ENCODE measurements around the gene AVPI1. TPM values are rescaled to one million over a fixed set of nuclear protein-coding genes. Genes with fewer than 3 reads are reported as not detected.
"Not testable (repeated sequence)": the region's sequence is repeated elsewhere in the genome, so short reads cannot be mapped to it uniquely, and the experiment has no call there.

AVPI1 gene
- total RNA-seq, 1 donor from 2014 or later: 2.4 TPM

GRCh38 chr10:97650726-97651125 lies 36.3 kb downstream of the AVPI1 start:
- peaks cover 2% of the 10 kb centered on the region for H3K36me3 Mint-ChIP-seq (ENCODE audit: low read depth)
- no peak for DNase-seq (ENCODE audit: low read depth, low spot score)
- no peak overlapping the region for H3K4me3 Mint-ChIP-seq
- no peak overlapping the region for H3K27ac Mint-ChIP-seq (ENCODE audit: unreplicated experiment)
- H3K27me3 Mint-ChIP-seq (ENCODE audit: low read depth): no peaks in the 10 kb centered on the region
- no peak for TF ChIP-seq CTCF (conservative IDR thresholded peaks at IDR 0.05)
- H3K9me3 Mint-ChIP-seq: no peaks in the 10 kb centered on the region
- peaks cover 17% of the 10 kb centered on the region for H3K4me1 Mint-ChIP-seq

GRCh38 chr10:97649405-97649750 lies 37.7 kb downstream of the AVPI1 start:
- H3K27me3 Mint-ChIP-seq (ENCODE audit: low read depth); H3K36me3 Mint-ChIP-seq (ENCODE audit: low read depth); H3K27ac Mint-ChIP-seq (ENCODE audit: unreplicated experiment); H3K9me3 Mint-ChIP-seq; DNase-seq (ENCODE audit: low read depth, low spot score); H3K4me3 Mint-ChIP-seq: not testable (repeated sequence)
- H3K4me1 Mint-ChIP-seq: peaks cover 17% of the 10 kb centered on the region

- H3K36me3 Mint-ChIP-seq (ENCODE audit: low read depth): peaks cover 5% of the 10 kb centered on the region
- no peaks in the 10 kb centered on the region for H3K27me3 Mint-ChIP-seq (ENCODE audit: low read depth)
- no peak overlapping the region for H3K4me3 Mint-ChIP-seq
- no peaks in the 10 kb centered on the region for H3K9me3 Mint-ChIP-seq
- no peak for DNase-seq (ENCODE audit: low read depth, low spot score)
- peaks cover 17% of the 10 kb centered on the region for H3K4me1 Mint-ChIP-seq
- TF ChIP-seq CTCF (conservative IDR thresholded peaks at IDR 0.05): no peak
- peak overlapping the region; percentile 29 for H3K27ac Mint-ChIP-seq (ENCODE audit: unreplicated experiment)
These were observed 38.3 kb downstream of the AVPI1 start for GRCh38 chr10:97648562-97649404.

- Mint-ChIP-seq H3K27ac (ENCODE audit: unreplicated experiment) (no peak overlapping the region), H3K4me3 (no peak overlapping the region), H3K36me3 (ENCODE audit: low read depth) (peaks cover 5% of the 10 kb centered on the region), H3K4me1 (peaks cover 27% of the 10 kb centered on the region), H3K9me3 (no peaks in the 10 kb centered on the region), H3K27me3 (ENCODE audit: low read depth) (no peaks in the 10 kb centered on the region)
- no peak for DNase-seq (ENCODE audit: low read depth, low spot score)
- TF ChIP-seq CTCF (conservative IDR thresholded peaks at IDR 0.05): no peak
These were observed 39.5 kb downstream of the AVPI1 start for GRCh38 chr10:97647556-97647955.

- no peak overlapping the region for H3K27ac Mint-ChIP-seq (ENCODE audit: unreplicated experiment)
- peaks cover 5% of the 10 kb centered on the region for H3K36me3 Mint-ChIP-seq (ENCODE audit: low read depth)
- DNase-seq (ENCODE audit: low read depth, low spot score): no peak
These were observed 42.1 kb downstream of the AVPI1 start for GRCh38 chr10:97644936-97645335.

More at GRCh38 chr10:97644936-97645335, 42.1 kb downstream of the AVPI1 start:
- H3K4me1 Mint-ChIP-seq: peaks cover 43% of the 10 kb centered on the region
- TF ChIP-seq CTCF (conservative IDR thresholded peaks at IDR 0.05): no peak
- peaks cover 2% of the 10 kb centered on the region for H3K27me3 Mint-ChIP-seq (ENCODE audit: low read depth)
- peak overlapping the region; percentile 31 for H3K4me3 Mint-ChIP-seq
- H3K9me3 Mint-ChIP-seq: no peaks in the 10 kb centered on the region

All from neural crest cell (in vitro differentiated cells).